Astrocyte of the cerebellum (primary cell): ENCODE results near the gene PIGB.
"Not testable (repeated sequence)": the region's sequence is repeated elsewhere in the genome, so short reads cannot be mapped to it uniquely, and the experiment has no call there.

Experiments
- DNase-seq: peaks from one replicate; pipeline ENCODE4 v3.0.0-alpha.2; 2011; ENCODE audit warnings: low read depth
- H3K4me3 ChIP-seq: 2 replicates; pipeline ENCODE4 v1.5.1; 2011; ENCODE audit warnings: mild to moderate bottlenecking, low read depth, low read length, moderate library complexity
- CTCF ChIP-seq: IDR thresholded peaks from 2 replicates; pipeline ENCODE4 v1.5.1; 2012; ENCODE audit warnings: low read length, low read depth, moderate library complexity, mild to moderate bottlenecking; ENCODE audit errors: missing control alignments
- in situ Hi-C: cut with HindIII; loops from 2 replicates; pipeline ENCODE4 v1.10.0; 2017; ENCODE audit warnings: low sequenced_read_pairs

Gene PIGB

GRCh38 chr15:55398243-55398642 lies 79.2 kb downstream of the PIGB start:
- no peak for DNase-seq
- TF ChIP-seq CTCF, result no peak
- H3K4me3 ChIP-seq, result no peak overlapping the region
- in situ Hi-C loops, result no loop called here

GRCh38 chr15:55400050-55400449 lies 81.0 kb downstream of the PIGB start:
- DNase-seq, in situ Hi-C loops, H3K4me3 ChIP-seq: not testable (repeated sequence)

- in situ Hi-C loops, result no loop called here
- no peak for DNase-seq
- TF ChIP-seq CTCF, result no peak
- H3K4me3 ChIP-seq, result no peak overlapping the region
These were observed 82.8 kb downstream of the PIGB start for GRCh38 chr15:55401786-55402246.

GRCh38 chr15:55402707-55403106 lies 83.7 kb downstream of the PIGB start:
- in situ Hi-C loops, result no loop called here
- no peak for TF ChIP-seq CTCF
- no peak for DNase-seq
- no peak overlapping the region for H3K4me3 ChIP-seq

GRCh38 chr15:55403531-55403930 lies 84.5 kb downstream of the PIGB start:
- no peak for DNase-seq
- no peak overlapping the region for H3K4me3 ChIP-seq
- TF ChIP-seq CTCF, result no peak
- in situ Hi-C loops, result no loop called here
